ENCODE measurements around the gene PACS1. TPM values are rescaled to one million over a fixed set of nuclear protein-coding genes. Genes with fewer than 3 reads are reported as not detected.

PACS1 gene
- total and polyA plus RNA-seq, 5 donors from 2014 or later: 43.8 to 306 (median 48.3) TPM

GRCh38 chr11:66292543-66293332, 222.7 kb downstream of the PACS1 start:
- no peak for ATAC-seq (ENCODE audit: low read depth in 2 of 2)
- Histone ChIP-seq H3K9me3 (ENCODE audit: control insufficient read depth in 2 of 2, low read length in 2 of 2) (no peaks in the 10 kb centered on the region), H3K27ac (ENCODE audit: insufficient read depth, low read length, poor library complexity, severe bottlenecking) (no peak overlapping the region), H3K27me3 (ENCODE audit: control insufficient read depth, insufficient read depth, low read length) (peaks cover 12% of the 10 kb centered on the region), H3K36me3 (ENCODE audit: control insufficient read depth, insufficient read depth, low read length) (no peaks in the 10 kb centered on the region), H3K4me3 (ENCODE audit: low read depth, low read length) (no peak overlapping the region), H3K4me1 (ENCODE audit: control insufficient read depth, insufficient read depth, low read length, poor library complexity, severe bottlenecking) (peaks cover 31% of the 10 kb centered on the region)
- H3K4me1 Mint-ChIP-seq: peaks cover 11 to 36% (median 17%) of the 10 kb centered on the region in 4 donors
- peak overlapping the region; percentile 56 to 73 (median 60) for H3K4me3 Mint-ChIP-seq
- H3K36me3 Mint-ChIP-seq: no peaks in the 10 kb centered on the region
- H3K27me3 Mint-ChIP-seq: peaks cover 30% of the 10 kb centered on the region
- peak overlapping the region in 2 of 3 donors; percentile 42 to 86 for H3K27ac Mint-ChIP-seq
- H3K9me3 Mint-ChIP-seq: peaks cover 0 to 1% (median 0%) of the 10 kb centered on the region in 7 donors
- no peak for DNase-seq

- no peak for DNase-seq
- H3K9me3 Mint-ChIP-seq: peaks cover 0 to 1% (median 0%) of the 10 kb centered on the region in 7 donors
- no peak for ATAC-seq (ENCODE audit: low read depth in 2 of 2)
These were observed 223.3 kb downstream of the PACS1 start for GRCh38 chr11:66293352-66293751.

GRCh38 chr11:66293777-66294625, 223.9 kb downstream of the PACS1 start:
- Mint-ChIP-seq H3K9me3 (peaks cover 0 to 1% (median 0%) of the 10 kb centered on the region in 7 donors), H3K27me3 (peaks cover 29% of the 10 kb centered on the region), H3K27ac (peak overlapping the region in 1 of 3 donors; percentile 79), H3K36me3 (no peaks in the 10 kb centered on the region), H3K4me1 (peaks cover 10 to 29% (median 16%) of the 10 kb centered on the region in 4 donors), H3K4me3 (peak overlapping the region in 1 of 4 donors; percentile 73)
- DNase-seq: no peak
- H3K9me3 ChIP-seq (ENCODE audit: control insufficient read depth in 2 of 2, low read length in 2 of 2): no peaks in the 10 kb centered on the region
- H3K27me3 ChIP-seq (ENCODE audit: control insufficient read depth, insufficient read depth, low read length): peaks cover 12% of the 10 kb centered on the region
- ATAC-seq (ENCODE audit: low read depth in 2 of 2): no peak
- H3K4me3 ChIP-seq (ENCODE audit: low read depth, low read length): no peak overlapping the region
- no peaks in the 10 kb centered on the region for H3K36me3 ChIP-seq (ENCODE audit: control insufficient read depth, insufficient read depth, low read length)
- peaks cover 21% of the 10 kb centered on the region for H3K4me1 ChIP-seq (ENCODE audit: control insufficient read depth, insufficient read depth, low read length, poor library complexity, severe bottlenecking)
- no peak overlapping the region for H3K27ac ChIP-seq (ENCODE audit: insufficient read depth, low read length, poor library complexity, severe bottlenecking)

More at GRCh38 chr11:66293352-66293751, 223.3 kb downstream of the PACS1 start:
- Histone ChIP-seq H3K4me3 (ENCODE audit: low read depth, low read length) (no peak overlapping the region), H3K36me3 (ENCODE audit: control insufficient read depth, insufficient read depth, low read length) (no peaks in the 10 kb centered on the region), H3K27me3 (ENCODE audit: control insufficient read depth, insufficient read depth, low read length) (peaks cover 12% of the 10 kb centered on the region), H3K27ac (ENCODE audit: insufficient read depth, low read length, poor library complexity, severe bottlenecking) (no peak overlapping the region), H3K9me3 (ENCODE audit: control insufficient read depth in 2 of 2, low read length in 2 of 2) (no peaks in the 10 kb centered on the region), H3K4me1 (ENCODE audit: control insufficient read depth, insufficient read depth, low read length, poor library complexity, severe bottlenecking) (peaks cover 25% of the 10 kb centered on the region)
- Mint-ChIP-seq H3K27ac (peak overlapping the region in 1 of 3 donors; percentile 49), H3K36me3 (no peaks in the 10 kb centered on the region), H3K4me1 (peaks cover 11 to 32% (median 17%) of the 10 kb centered on the region in 4 donors), H3K27me3 (peaks cover 30% of the 10 kb centered on the region), H3K4me3 (peak overlapping the region in 2 of 4 donors; percentile 57 to 74)

Other genes with a start within 250 kb of the PACS1 start
- 0.44 TPM for gene SNX32, start 236.3 kb upstream of the PACS1 start, total RNA-seq
- gene SNX32, start 236.3 kb upstream of the PACS1 start, polyA plus RNA-seq: 1 to 10 TPM in 1 of 4 donors, under 1 TPM in 3; 0.32 to 1.3 (median 0.48) TPM
- 737 TPM for gene CFL1, start 212.1 kb upstream of the PACS1 start, total RNA-seq
- gene CFL1, start 212.1 kb upstream of the PACS1 start, polyA plus RNA-seq: 1,000 to 10,000 TPM; 2,250 to 3,209 (median 2,591) TPM
- gene MUS81, start 209.8 kb upstream of the PACS1 start, total RNA-seq: 51.1 TPM
- gene MUS81, start 209.8 kb upstream of the PACS1 start, polyA plus RNA-seq: 10 to 100 TPM; 22.7 to 24.6 (median 23.6) TPM
- gene EFEMP2, start 197.5 kb upstream of the PACS1 start, total RNA-seq: 5.8 TPM
- gene EFEMP2, start 197.5 kb upstream of the PACS1 start, polyA plus RNA-seq: under 1 TPM; 0.21 to 0.36 (median 0.29) TPM
- gene CTSW, start 190.4 kb upstream of the PACS1 start, total RNA-seq: 12.4 TPM
- 10 to 100 TPM in 3 of 4 donors, 1 to 10 TPM in 1; 3.5 to 35.9 (median 16.9) TPM for gene CTSW, start 190.4 kb upstream of the PACS1 start, polyA plus RNA-seq
- gene FIBP, start 181.8 kb upstream of the PACS1 start, total RNA-seq: 29.8 TPM
- 10 to 100 TPM; 71.0 to 81.7 (median 72.7) TPM for gene FIBP, start 181.8 kb upstream of the PACS1 start, polyA plus RNA-seq
- 20.7 TPM for gene CCDC85B, start 179.6 kb upstream of the PACS1 start, total RNA-seq
- 10 to 100 TPM; 58.7 to 74.0 (median 63.2) TPM for gene CCDC85B, start 179.6 kb upstream of the PACS1 start, polyA plus RNA-seq
- gene FOSL1, start 169.9 kb upstream of the PACS1 start, total RNA-seq: 2.7 TPM
- not detected for gene FOSL1, start 169.9 kb upstream of the PACS1 start, polyA plus RNA-seq
- 21.6 TPM for gene C11orf68, start 151.2 kb upstream of the PACS1 start, total RNA-seq
- gene C11orf68, start 151.2 kb upstream of the PACS1 start, polyA plus RNA-seq: 10 to 100 TPM; 65.8 to 90.7 (median 85.0) TPM
- 82.8 TPM for gene DRAP1, start 150.8 kb upstream of the PACS1 start, total RNA-seq
- 100 to 1,000 TPM in 2 of 4 donors, 10 to 100 TPM in 2; 78.2 to 106 (median 91.4) TPM for gene DRAP1, start 150.8 kb upstream of the PACS1 start, polyA plus RNA-seq
- gene TSGA10IP, start 124.8 kb upstream of the PACS1 start, total RNA-seq: not detected
- gene TSGA10IP, start 124.8 kb upstream of the PACS1 start, polyA plus RNA-seq: not detected
- gene SART1, start 108.5 kb upstream of the PACS1 start, total RNA-seq: 94.0 TPM
- 10 to 100 TPM; 15.8 to 22.7 (median 19.8) TPM for gene SART1, start 108.5 kb upstream of the PACS1 start, polyA plus RNA-seq
- 61.3 TPM for gene EIF1AD, start 68.1 kb upstream of the PACS1 start, total RNA-seq
- gene EIF1AD, start 68.1 kb upstream of the PACS1 start, polyA plus RNA-seq: 10 to 100 TPM; 16.7 to 20.7 (median 18.6) TPM
- 41.8 TPM for gene BANF1, start 67.8 kb upstream of the PACS1 start, total RNA-seq
- gene BANF1, start 67.8 kb upstream of the PACS1 start, polyA plus RNA-seq: 100 to 1,000 TPM; 134 to 170 (median 148) TPM
- gene CST6, start 58.3 kb upstream of the PACS1 start, total RNA-seq: not detected
- gene CST6, start 58.3 kb upstream of the PACS1 start, polyA plus RNA-seq: not detected
- gene CATSPER1, start 43.8 kb upstream of the PACS1 start, total RNA-seq: not detected
- not detected for gene CATSPER1, start 43.8 kb upstream of the PACS1 start, polyA plus RNA-seq
- gene GAL3ST3, start 21.1 kb upstream of the PACS1 start, total RNA-seq: not detected
- gene GAL3ST3, start 21.1 kb upstream of the PACS1 start, polyA plus RNA-seq: not detected
- gene SF3B2, start 17.9 kb upstream of the PACS1 start, total RNA-seq: 172 TPM
- 10 to 100 TPM; 67.6 to 79.7 (median 75.2) TPM for gene SF3B2, start 17.9 kb upstream of the PACS1 start, polyA plus RNA-seq
- gene KLC2, start 187.4 kb downstream of the PACS1 start, total RNA-seq: 42.1 TPM
- 1 to 10 TPM; 2.5 to 3.8 (median 3.3) TPM for gene KLC2, start 187.4 kb downstream of the PACS1 start, polyA plus RNA-seq
- 79.6 TPM for gene RAB1B, start 198.4 kb downstream of the PACS1 start, total RNA-seq
- gene RAB1B, start 198.4 kb downstream of the PACS1 start, polyA plus RNA-seq: 10 to 100 TPM; 13.1 to 19.6 (median 15.1) TPM
- 4.5 TPM for gene CNIH2, start 207.9 kb downstream of the PACS1 start, total RNA-seq
- gene CNIH2, start 207.9 kb downstream of the PACS1 start, polyA plus RNA-seq: not detected
- gene YIF1A, start 218.9 kb downstream of the PACS1 start, total RNA-seq: 29.3 TPM
- gene YIF1A, start 218.9 kb downstream of the PACS1 start, polyA plus RNA-seq: 10 to 100 TPM; 48.3 to 71.3 (median 55.3) TPM
- gene TMEM151A, start 221.6 kb downstream of the PACS1 start, total RNA-seq: not detected
- not detected for gene TMEM151A, start 221.6 kb downstream of the PACS1 start, polyA plus RNA-seq
- 0.30 TPM for gene CD248, start 246.8 kb downstream of the PACS1 start, total RNA-seq
- gene CD248, start 246.8 kb downstream of the PACS1 start, polyA plus RNA-seq: under 1 TPM; 0.06 to 0.11 (median 0.10) TPM